GM10266 (cell line): ENCODE results near the gene SLC35E4.

ENCODE experiments used
- DNase-seq: peaks from one replicate; pipeline ENCODE4 v3.0.0; 2012; ENCODE audit errors: extremely low spot score
- CTCF ChIP-seq: IDR thresholded peaks from 2 replicates; pipeline ENCODE4 v1.5.1; 2012; ENCODE audit warnings: mild to moderate bottlenecking, low read depth; ENCODE audit not compliant: control insufficient read depth, insufficient read depth; ENCODE audit errors: missing control alignments

SLC35E4 gene

GRCh38 chr22:30643055-30643875, 7.7 kb downstream of the SLC35E4 start:
- DNase-seq, result no peak
- no peak for TF ChIP-seq CTCF

GRCh38 chr22:30646518-30647160, 11.1 kb downstream of the SLC35E4 start:
- no peak for DNase-seq
- TF ChIP-seq CTCF, result no peak

- no peak for DNase-seq
- TF ChIP-seq CTCF, result no peak
Measured at GRCh38 chr22:30647536-30647935, 12.0 kb downstream of the SLC35E4 start.

- TF ChIP-seq CTCF, result no peak
- DNase-seq, result no peak
Measured at GRCh38 chr22:30648825-30649224, 13.2 kb downstream of the SLC35E4 start.

GRCh38 chr22:30649430-30650007, 13.9 kb downstream of the SLC35E4 start:
- DNase-seq, result peak; percentile 79
- no peak for TF ChIP-seq CTCF

- no peak for DNase-seq
- no peak for TF ChIP-seq CTCF
Measured at GRCh38 chr22:30650508-30651116, 15.0 kb downstream of the SLC35E4 start.
